WTC11 (cell line): Measurements from ENCODE around the gene NEDD9. TPM values are rescaled to one million over a fixed set of nuclear protein-coding genes. Genes with fewer than 3 reads are reported as not detected.

Source experiments
- ATAC-seq: fragments of 200-7000 bp; cut with Tn5 transposase; 2 replicates; pipeline ENCODE4 v1.10.0; 2021; ENCODE audit warnings: mild to moderate bottlenecking, moderate library complexity
- CTCF ChIA-PET: fragments of 300-600 bp; sonication (Branson Sonifier 250); formaldehyde crosslinking; loops from one replicate; lab custom pipeline; 2021; ENCODE audit warnings: antibody characterized with exemption; lab: Charles Lee
- POLR2A ChIA-PET: fragments of 350-600 bp; sonication (Branson Sonifier 250); formaldehyde crosslinking; loops from one replicate; lab custom pipeline; 2021; ENCODE audit warnings: antibody characterized with exemption; lab: Charles Lee
- DNase-seq: peaks from one replicate; pipeline ENCODE4 v3.0.0; 2021; ENCODE audit warnings: low spot score
- H3K27ac Mint-ChIP-seq: 2 replicates; pipeline ENCODE4 v1.8.0; 2021; ENCODE audit warnings: mixed read lengths
- H3K27me3 Mint-ChIP-seq: 2 replicates; pipeline ENCODE4 v1.8.0; 2021; ENCODE audit warnings: low read depth, mild to moderate bottlenecking, moderate library complexity, mixed read lengths
- H3K36me3 Mint-ChIP-seq: 2 replicates; pipeline ENCODE4 v1.8.0; 2021; ENCODE audit warnings: mixed read lengths
- H3K4me1 Mint-ChIP-seq: 2 replicates; pipeline ENCODE4 v1.8.0; 2022; ENCODE audit warnings: mixed read lengths
- H3K4me3 Mint-ChIP-seq: 2 replicates; pipeline ENCODE4 v1.8.0; 2021; ENCODE audit warnings: mild to moderate bottlenecking, moderate library complexity, mixed read lengths
- H3K9me3 Mint-ChIP-seq: 2 replicates; pipeline ENCODE4 v1.8.0; 2021; ENCODE audit warnings: mixed read lengths
- AFF4 ChIP-seq: sonication (generic); formaldehyde crosslinking; IDR thresholded peaks from 2 replicates; pipeline ENCODE4 v1.8.1; 2023; ENCODE audit warnings: mild to moderate bottlenecking, missing genetic modification reagents, borderline replicate concordance
- ATF1 ChIP-seq: sonication (generic); formaldehyde crosslinking; IDR thresholded peaks from 2 replicates; pipeline ENCODE4 v1.8.1; 2023; ENCODE audit warnings: mild to moderate bottlenecking, moderate library complexity, missing genetic modification reagents
- ATF2 ChIP-seq: sonication (generic); formaldehyde crosslinking; IDR thresholded peaks from 2 replicates; pipeline ENCODE4 v1.8.1; 2022; ENCODE audit warnings: low read depth, missing genetic modification reagents, borderline replicate concordance
- HMGA2 ChIP-seq: fragments of 250-450 bp; sonication (Bioruptor Pico); IDR thresholded peaks from 2 replicates; pipeline ENCODE4 v1.4.0; 2021; ENCODE audit warnings: mild to moderate bottlenecking, moderate library complexity
- MLX ChIP-seq: sonication (generic); formaldehyde crosslinking; IDR thresholded peaks from 2 replicates; pipeline ENCODE4 v1.8.1; 2023; ENCODE audit warnings: mild to moderate bottlenecking, missing genetic modification reagents, moderate library complexity
- NFYB ChIP-seq: sonication (generic); formaldehyde crosslinking; conservative IDR thresholded peaks from 2 replicates; pipeline ENCODE4 v1.8.0; 2022; ENCODE audit warnings: low read depth, missing genetic modification reagents
- NR1H2 ChIP-seq: sonication (generic); formaldehyde crosslinking; IDR thresholded peaks from 2 replicates; pipeline ENCODE4 v1.9.0; 2021; ENCODE audit warnings: mild to moderate bottlenecking, moderate library complexity, missing genetic modification reagents
- ZNF121 ChIP-seq: sonication (generic); formaldehyde crosslinking; IDR thresholded peaks from 2 replicates; pipeline ENCODE4 v1.8.0; 2023; ENCODE audit warnings: missing genetic modification reagents
- ZNF138 ChIP-seq: sonication (generic); formaldehyde crosslinking; conservative IDR thresholded peaks from 2 replicates; pipeline ENCODE4 v1.8.1; 2022; ENCODE audit warnings: mild to moderate bottlenecking, moderate library complexity, missing genetic modification reagents
- ZNF416 ChIP-seq: fragments of 250-450 bp; sonication (Bioruptor Pico); IDR thresholded peaks from 2 replicates; pipeline ENCODE4 v1.9.0; 2021; ENCODE audit warnings: mild to moderate bottlenecking, inconsistent platforms
- ZSCAN18 ChIP-seq: fragments of 250-450 bp; sonication (Bioruptor Pico); IDR thresholded peaks from 2 replicates; pipeline ENCODE4 v2.1.2; 2022; ENCODE audit warnings: mild to moderate bottlenecking, moderate library complexity
- total RNA-seq: library from RNA; stranded (reverse); gene quantifications from 3 replicates; pipeline ENCODE4 v1.2.3, GENCODE V29; 2021
- TF ChIP-seq, protein P1 (sequence below): fragments of 250-450 bp; sonication (Bioruptor Pico); IDR thresholded peaks from 2 replicates; pipeline ENCODE4 v1.9.0; 2021; ENCODE audit warnings: mild to moderate bottlenecking
- TF ChIP-seq, protein P2 (sequence below): fragments of 200-600 bp; IDR thresholded peaks from 2 replicates; pipeline ENCODE4 v1.8.0; 2022; ENCODE audit warnings: antibody characterized with exemption
- TF ChIP-seq, protein P3 (sequence below): sonication (generic); formaldehyde crosslinking; IDR thresholded peaks from 2 replicates; pipeline ENCODE4 v1.8.0; 2023; ENCODE audit warnings: missing genetic modification reagents
- TF ChIP-seq, protein P4 (sequence below): sonication (generic); formaldehyde crosslinking; IDR thresholded peaks from 2 replicates; pipeline ENCODE4 v1.8.1; 2023; ENCODE audit warnings: mild to moderate bottlenecking, missing genetic modification reagents
- TF ChIP-seq, protein P5 (sequence below): fragments of 250-450 bp; sonication (Bioruptor Pico); IDR thresholded peaks from 2 replicates; pipeline ENCODE4 v1.9.0; 2021; ENCODE audit warnings: mild to moderate bottlenecking

NEDD9 gene
- total RNA-seq, 1 experiment from 2014 or later = 9.8 TPM

- TF ChIP-seq, protein P1, sequence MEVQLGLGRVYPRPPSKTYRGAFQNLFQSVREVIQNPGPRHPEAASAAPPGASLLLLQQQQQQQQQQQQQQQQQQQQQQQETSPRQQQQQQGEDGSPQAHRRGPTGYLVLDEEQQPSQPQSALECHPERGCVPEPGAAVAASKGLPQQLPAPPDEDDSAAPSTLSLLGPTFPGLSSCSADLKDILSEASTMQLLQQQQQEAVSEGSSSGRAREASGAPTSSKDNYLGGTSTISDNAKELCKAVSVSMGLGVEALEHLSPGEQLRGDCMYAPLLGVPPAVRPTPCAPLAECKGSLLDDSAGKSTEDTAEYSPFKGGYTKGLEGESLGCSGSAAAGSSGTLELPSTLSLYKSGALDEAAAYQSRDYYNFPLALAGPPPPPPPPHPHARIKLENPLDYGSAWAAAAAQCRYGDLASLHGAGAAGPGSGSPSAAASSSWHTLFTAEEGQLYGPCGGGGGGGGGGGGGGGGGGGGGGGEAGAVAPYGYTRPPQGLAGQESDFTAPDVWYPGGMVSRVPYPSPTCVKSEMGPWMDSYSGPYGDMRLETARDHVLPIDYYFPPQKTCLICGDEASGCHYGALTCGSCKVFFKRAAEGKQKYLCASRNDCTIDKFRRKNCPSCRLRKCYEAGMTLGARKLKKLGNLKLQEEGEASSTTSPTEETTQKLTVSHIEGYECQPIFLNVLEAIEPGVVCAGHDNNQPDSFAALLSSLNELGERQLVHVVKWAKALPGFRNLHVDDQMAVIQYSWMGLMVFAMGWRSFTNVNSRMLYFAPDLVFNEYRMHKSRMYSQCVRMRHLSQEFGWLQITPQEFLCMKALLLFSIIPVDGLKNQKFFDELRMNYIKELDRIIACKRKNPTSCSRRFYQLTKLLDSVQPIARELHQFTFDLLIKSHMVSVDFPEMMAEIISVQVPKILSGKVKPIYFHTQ (CRISPR knock-in tag) = no peak
- no peak for TF ChIP-seq MLX
- TF ChIP-seq, protein P2, sequence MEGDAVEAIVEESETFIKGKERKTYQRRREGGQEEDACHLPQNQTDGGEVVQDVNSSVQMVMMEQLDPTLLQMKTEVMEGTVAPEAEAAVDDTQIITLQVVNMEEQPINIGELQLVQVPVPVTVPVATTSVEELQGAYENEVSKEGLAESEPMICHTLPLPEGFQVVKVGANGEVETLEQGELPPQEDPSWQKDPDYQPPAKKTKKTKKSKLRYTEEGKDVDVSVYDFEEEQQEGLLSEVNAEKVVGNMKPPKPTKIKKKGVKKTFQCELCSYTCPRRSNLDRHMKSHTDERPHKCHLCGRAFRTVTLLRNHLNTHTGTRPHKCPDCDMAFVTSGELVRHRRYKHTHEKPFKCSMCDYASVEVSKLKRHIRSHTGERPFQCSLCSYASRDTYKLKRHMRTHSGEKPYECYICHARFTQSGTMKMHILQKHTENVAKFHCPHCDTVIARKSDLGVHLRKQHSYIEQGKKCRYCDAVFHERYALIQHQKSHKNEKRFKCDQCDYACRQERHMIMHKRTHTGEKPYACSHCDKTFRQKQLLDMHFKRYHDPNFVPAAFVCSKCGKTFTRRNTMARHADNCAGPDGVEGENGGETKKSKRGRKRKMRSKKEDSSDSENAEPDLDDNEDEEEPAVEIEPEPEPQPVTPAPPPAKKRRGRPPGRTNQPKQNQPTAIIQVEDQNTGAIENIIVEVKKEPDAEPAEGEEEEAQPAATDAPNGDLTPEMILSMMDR = no peak
- no peak for TF ChIP-seq ZNF121
- TF ChIP-seq, protein P3, sequence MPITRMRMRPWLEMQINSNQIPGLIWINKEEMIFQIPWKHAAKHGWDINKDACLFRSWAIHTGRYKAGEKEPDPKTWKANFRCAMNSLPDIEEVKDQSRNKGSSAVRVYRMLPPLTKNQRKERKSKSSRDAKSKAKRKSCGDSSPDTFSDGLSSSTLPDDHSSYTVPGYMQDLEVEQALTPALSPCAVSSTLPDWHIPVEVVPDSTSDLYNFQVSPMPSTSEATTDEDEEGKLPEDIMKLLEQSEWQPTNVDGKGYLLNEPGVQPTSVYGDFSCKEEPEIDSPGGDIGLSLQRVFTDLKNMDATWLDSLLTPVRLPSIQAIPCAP = no peak
- TF ChIP-seq, all 79 proteins: peak for 9
These were observed at the start of gene NEDD9 (continued) for GRCh38 chr6:11232193-11232769.

- peaks cover 25% of the 10 kb centered on the region for H3K4me1 Mint-ChIP-seq
- H3K27ac Mint-ChIP-seq = no peak overlapping the region
- ChIA-PET CTCF (no interaction called here), POLR2A (no interaction called here)
- no peaks in the 10 kb centered on the region for H3K27me3 Mint-ChIP-seq
- ATAC-seq = no peak
- peaks cover 7% of the 10 kb centered on the region for H3K9me3 Mint-ChIP-seq
- no peak for DNase-seq
- no peak for TF ChIP-seq ZNF416 (CRISPR knock-in tag)
- TF ChIP-seq ZNF138 (CRISPR knock-in tag) = no peak
- no peak for TF ChIP-seq ATF1 (CRISPR knock-in tag)
- no peak for TF ChIP-seq ATF2 (CRISPR knock-in tag)
- H3K36me3 Mint-ChIP-seq = peaks cover 3% of the 10 kb centered on the region; the same call in 1 of the 2 replicates
- no peak overlapping the region for H3K4me3 Mint-ChIP-seq
These were observed 49.8 kb upstream of the NEDD9 start for GRCh38 chr6:11282245-11282644.

- ATAC-seq = no peak
- Mint-ChIP-seq H3K27me3 (no peaks in the 10 kb centered on the region), H3K27ac (no peak overlapping the region), H3K9me3 (peaks cover 1% of the 10 kb centered on the region; the same call in 1 of the 2 replicates), H3K4me3 (no peak overlapping the region), H3K36me3 (no peaks in the 10 kb centered on the region), H3K4me1 (peaks cover 40% of the 10 kb centered on the region)
- POLR2A ChIA-PET = no interaction called here
- no peak for DNase-seq
- CTCF ChIA-PET = interaction anchor here (1.1 kb wide), 1 partner anchor 39 kb away, joined by 4 read pairs; no protein-coding TSS in a partner anchor
- TF ChIP-seq ZNF138 (CRISPR knock-in tag) = no peak
- TF ChIP-seq AFF4 = no peak
- TF ChIP-seq NFYB (CRISPR knock-in tag) = no peak
- TF ChIP-seq HMGA2 (CRISPR knock-in tag) = no peak
- TF ChIP-seq, protein P4, sequence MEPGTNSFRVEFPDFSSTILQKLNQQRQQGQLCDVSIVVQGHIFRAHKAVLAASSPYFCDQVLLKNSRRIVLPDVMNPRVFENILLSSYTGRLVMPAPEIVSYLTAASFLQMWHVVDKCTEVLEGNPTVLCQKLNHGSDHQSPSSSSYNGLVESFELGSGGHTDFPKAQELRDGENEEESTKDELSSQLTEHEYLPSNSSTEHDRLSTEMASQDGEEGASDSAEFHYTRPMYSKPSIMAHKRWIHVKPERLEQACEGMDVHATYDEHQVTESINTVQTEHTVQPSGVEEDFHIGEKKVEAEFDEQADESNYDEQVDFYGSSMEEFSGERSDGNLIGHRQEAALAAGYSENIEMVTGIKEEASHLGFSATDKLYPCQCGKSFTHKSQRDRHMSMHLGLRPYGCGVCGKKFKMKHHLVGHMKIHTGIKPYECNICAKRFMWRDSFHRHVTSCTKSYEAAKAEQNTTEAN (CRISPR knock-in tag) = no peak
- TF ChIP-seq NR1H2 (CRISPR knock-in tag) = no peak
- no peak for TF ChIP-seq ZSCAN18
- TF ChIP-seq, protein P5, sequence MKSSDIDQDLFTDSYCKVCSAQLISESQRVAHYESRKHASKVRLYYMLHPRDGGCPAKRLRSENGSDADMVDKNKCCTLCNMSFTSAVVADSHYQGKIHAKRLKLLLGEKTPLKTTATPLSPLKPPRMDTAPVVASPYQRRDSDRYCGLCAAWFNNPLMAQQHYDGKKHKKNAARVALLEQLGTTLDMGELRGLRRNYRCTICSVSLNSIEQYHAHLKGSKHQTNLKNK (CRISPR knock-in tag) = no peak
- TF ChIP-seq, all 79 proteins: peak for 0
These were observed 47.9 kb upstream of the NEDD9 start for GRCh38 chr6:11280394-11280793.
